Measurements from ENCODE around the gene SPINDOC. TPM values are rescaled to one million over a fixed set of nuclear protein-coding genes. Genes with fewer than 3 reads are reported as not detected.

Gene SPINDOC
- total RNA-seq, 1 experiment from 2014 or later = 121 TPM

- peaks cover 23% of the 10 kb centered on the region for H3K4me1 ChIP-seq (ENCODE audit: insufficient read depth, low read length)
- Mint-ChIP-seq H3K4me3 (no peak overlapping the region), H3K27ac (peak overlapping the region; percentile 53 to 91 (median 68); a peak in 3 of 7 replicates), H3K4me1 (peaks cover 63 to 76% of the 10 kb centered on the region in 2 experiments), H3K36me3 (ENCODE audit: insufficient read depth in 1 of 3, low read depth in 3 of 3) (peaks cover 3 to 31% (median 21%) of the 10 kb centered on the region in 3 experiments), H3K9me3 (no peaks in the 10 kb centered on the region), H3K27me3 (ENCODE audit: low read depth) (no peaks in the 10 kb centered on the region; the same call in 1 of the 2 replicates)
- TF ChIP-seq CTCF (conservative IDR thresholded peaks at IDR 0.05) = no peak
- H4K91ac ChIP-seq (ENCODE audit: insufficient read length, low read depth, low read length) = no peak overlapping the region
- no peak overlapping the region for H3T11ph ChIP-seq (ENCODE audit: low read length)
- H4K20me1 ChIP-seq (ENCODE audit: control insufficient read depth, insufficient read depth, insufficient read length) = peaks cover 4% of the 10 kb centered on the region
- no peak overlapping the region for H2BK5ac ChIP-seq (ENCODE audit: insufficient read length, low read length)
- DNase-seq = no peak
- H3K14ac ChIP-seq (ENCODE audit: insufficient read depth, low read length) = no peak overlapping the region
- H3K27me3 ChIP-seq (ENCODE audit: insufficient read depth, low read length) = no peaks in the 10 kb centered on the region
- no peak overlapping the region for H3K4ac ChIP-seq (ENCODE audit: low read depth, low read length)
- no CpG with 5 or more reads among the region's 2 CpGs for WGBS (ENCODE audit: extremely low coverage, insufficient read length, low lambda C conversion rate)
- peaks cover 9% of the 10 kb centered on the region for H3K79me1 ChIP-seq (ENCODE audit: insufficient read depth, low read depth, low read length, poor library complexity, severe bottlenecking)
- no peaks in the 10 kb centered on the region for H3K9me3 ChIP-seq (ENCODE audit: control insufficient read depth, low read depth, low read length)
- H2BK15ac ChIP-seq (ENCODE audit: low read depth, low read length) = no peak overlapping the region
- H3K18ac ChIP-seq (ENCODE audit: insufficient read length, low read depth, low read length) = no peak overlapping the region
- no peak overlapping the region for H3K56ac ChIP-seq (ENCODE audit: insufficient read length, low read depth, low read length)
- no peak overlapping the region for H4K5ac ChIP-seq (ENCODE audit: insufficient read length, low read depth, low read length)
- H3K23ac ChIP-seq (ENCODE audit: insufficient read length, low read depth, low read length) = no peak overlapping the region
- peaks cover 43% of the 10 kb centered on the region; the same call in 1 of the 2 replicates for H3K79me2 ChIP-seq (ENCODE audit: insufficient read depth, low read length)
- no peak overlapping the region for H4K8ac ChIP-seq (replicated peaks; ENCODE audit: insufficient read length, low read depth, low read length)
- H3K9ac ChIP-seq (ENCODE audit: extremely low read depth, insufficient read length, low read length) = no peak overlapping the region
- H3K27ac ChIP-seq (ENCODE audit: insufficient read length, low read depth, low read length) = no peak overlapping the region
- no peak overlapping the region for H2AK5ac ChIP-seq (ENCODE audit: insufficient read length, low read length)
- no peak overlapping the region for H2BK120ac ChIP-seq (ENCODE audit: low read depth, low read length, poor library complexity, severe bottlenecking)
- no peak overlapping the region for H3K4me2 ChIP-seq (ENCODE audit: insufficient read depth, insufficient read length, low read length)
- no peak overlapping the region for H2BK20ac ChIP-seq (ENCODE audit: low read depth, low read length, poor library complexity, severe bottlenecking)
- peaks cover 3% of the 10 kb centered on the region for H3K23me2 ChIP-seq (ENCODE audit: insufficient read length, low read depth, low read length, poor library complexity, severe bottlenecking)
- H2AFZ ChIP-seq (ENCODE audit: low read length) = no peak overlapping the region
- H2BK12ac ChIP-seq (ENCODE audit: insufficient read length, low read depth, low read length) = no peak overlapping the region
These were observed 32.0 kb downstream of the SPINDOC start for GRCh38 chr11:63845303-63845702.

Data from H9 (cell line).